NCI-H2029 (cell line): ENCODE measurements around the gene CHRNB1.

Experiments used
- DNase-seq: peaks from one replicate; lab custom pipeline; 2025; lab: John Stamatoyannopoulos, UW

CHRNB1 gene

DNA sequence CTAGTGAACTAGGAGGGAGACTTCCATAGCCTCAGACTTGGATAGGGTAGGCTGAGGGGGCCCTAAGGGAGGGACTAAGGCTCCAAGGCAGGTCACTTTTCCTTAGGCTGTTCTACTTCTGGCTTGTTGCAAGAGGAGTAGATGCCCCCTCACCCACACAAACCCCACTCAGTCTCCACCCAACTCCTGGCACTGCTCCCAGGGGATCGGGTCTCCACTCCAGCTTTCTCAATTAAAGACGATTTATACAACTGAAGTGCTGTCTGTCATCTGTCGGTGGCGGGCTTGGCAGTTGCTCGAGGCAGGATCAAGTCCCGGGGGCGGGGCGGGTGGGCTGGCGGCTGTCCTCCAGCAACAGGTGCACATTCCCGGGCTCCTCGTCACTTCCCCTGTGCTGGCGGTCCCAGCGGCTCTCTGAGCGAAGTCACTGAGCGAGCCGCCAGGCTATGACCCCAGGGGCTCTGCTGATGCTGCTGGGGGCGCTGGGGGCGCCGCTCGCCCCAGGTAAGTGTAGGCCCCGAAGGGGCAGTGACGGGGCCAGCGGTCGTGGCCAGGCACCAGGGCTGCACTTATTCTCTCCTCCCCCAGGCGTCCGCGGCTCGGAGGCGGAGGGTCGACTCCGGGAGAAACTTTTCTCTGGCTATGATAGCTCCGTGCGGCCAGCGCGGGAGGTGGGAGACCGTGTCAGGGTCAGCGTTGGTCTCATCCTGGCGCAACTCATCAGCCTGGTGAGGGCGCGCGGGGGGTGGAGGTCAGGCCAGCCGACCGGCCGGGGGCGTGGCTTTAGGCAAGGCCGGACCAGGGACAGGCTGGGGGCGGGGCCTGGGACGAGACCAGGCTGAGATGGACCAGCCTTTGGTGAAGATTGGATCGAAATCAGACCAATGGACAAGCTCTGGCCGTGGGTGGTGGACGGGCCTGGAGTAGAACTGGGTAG, at the start of gene CHRNB1:
Gene CHRNB1 (plus strand): TSS at position 380 of the 937 bp plus-strand sequence. CDS start 67 bp downstream, at position 447.
- peak; percentile 12 for DNase-seq

DNA sequence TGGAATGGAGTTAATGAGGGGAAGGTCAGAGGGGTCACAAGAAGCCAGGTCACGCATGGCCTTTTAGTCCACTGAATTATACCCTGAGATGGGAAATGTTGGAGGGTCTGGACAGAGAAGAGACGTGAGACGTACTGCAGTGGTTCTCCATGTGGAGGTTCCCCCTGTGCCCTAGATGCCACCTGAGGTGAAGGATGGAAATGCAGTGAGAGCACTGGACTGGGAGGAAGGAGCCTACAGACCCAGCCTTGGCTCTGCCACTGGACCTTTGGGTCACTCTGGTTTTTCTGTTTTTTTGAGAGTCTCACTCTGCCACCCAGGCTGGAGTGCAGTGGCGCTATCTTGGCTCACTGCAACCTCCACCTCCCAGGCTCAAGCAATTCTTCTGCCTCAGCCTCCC, 48.7 kb upstream of the CHRNB1 start:
- DNase-seq = no peak

GRCh38 chr17:7398612-7399011, 46.2 kb upstream of the CHRNB1 start:
- no peak for DNase-seq

DNA sequence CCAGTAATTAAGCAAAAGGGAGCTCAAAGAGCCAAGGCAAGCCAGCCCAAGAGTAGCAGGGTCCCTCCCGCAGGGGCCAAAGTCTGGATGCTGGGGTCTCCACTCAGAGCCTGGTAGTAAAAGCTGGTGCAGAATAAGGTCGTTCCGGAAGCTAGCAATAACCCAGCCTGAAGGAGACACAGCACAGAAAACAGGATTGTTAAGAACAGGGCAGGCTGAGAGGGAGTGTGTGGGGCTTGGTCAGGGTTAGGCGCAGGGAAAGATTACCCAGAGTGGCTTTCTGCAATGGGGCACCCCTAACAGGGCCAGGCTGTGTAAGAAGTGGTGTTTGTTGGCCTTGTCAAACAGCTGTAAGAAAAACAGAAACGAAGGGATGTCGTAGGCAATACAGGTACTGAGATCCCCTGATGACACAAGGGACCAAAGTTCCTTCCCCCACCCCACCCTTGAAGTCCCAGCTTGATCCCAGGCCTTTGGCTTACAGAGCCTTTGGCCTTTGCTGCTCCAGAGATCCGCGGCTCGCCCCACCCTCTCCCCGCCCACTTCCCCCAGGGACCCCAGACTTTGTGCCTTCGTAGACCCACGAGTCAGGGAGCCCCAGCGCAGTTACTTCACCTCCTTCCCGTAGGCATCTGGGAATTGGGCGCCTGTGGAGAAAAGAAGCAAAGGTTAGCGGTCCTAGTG, 41.7 kb upstream of the CHRNB1 start:
- no peak for DNase-seq

DNA sequence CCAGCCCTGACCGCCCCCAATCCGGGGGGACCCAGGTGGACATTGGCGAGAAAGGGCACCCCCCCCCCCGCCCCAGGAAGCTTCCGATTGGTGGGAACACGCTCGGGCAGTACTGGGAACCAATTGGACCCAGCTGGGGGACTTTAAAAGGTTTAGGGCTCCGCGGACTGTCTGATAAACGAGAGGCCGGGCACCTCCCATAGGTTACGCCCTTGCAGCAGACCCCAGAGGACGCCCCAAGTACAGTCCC, 41.2 kb upstream of the CHRNB1 start:
- no peak for DNase-seq

- DNase-seq = peak; percentile 89
Observed at GRCh38 chr17:7403977-7404736, 40.7 kb upstream of the CHRNB1 start, which contains the start of gene TMEM256. Gene TMEM256 (minus strand): TSS chr17:7404097. CDS start chr17:7404084, 13 bp downstream.

DNA sequence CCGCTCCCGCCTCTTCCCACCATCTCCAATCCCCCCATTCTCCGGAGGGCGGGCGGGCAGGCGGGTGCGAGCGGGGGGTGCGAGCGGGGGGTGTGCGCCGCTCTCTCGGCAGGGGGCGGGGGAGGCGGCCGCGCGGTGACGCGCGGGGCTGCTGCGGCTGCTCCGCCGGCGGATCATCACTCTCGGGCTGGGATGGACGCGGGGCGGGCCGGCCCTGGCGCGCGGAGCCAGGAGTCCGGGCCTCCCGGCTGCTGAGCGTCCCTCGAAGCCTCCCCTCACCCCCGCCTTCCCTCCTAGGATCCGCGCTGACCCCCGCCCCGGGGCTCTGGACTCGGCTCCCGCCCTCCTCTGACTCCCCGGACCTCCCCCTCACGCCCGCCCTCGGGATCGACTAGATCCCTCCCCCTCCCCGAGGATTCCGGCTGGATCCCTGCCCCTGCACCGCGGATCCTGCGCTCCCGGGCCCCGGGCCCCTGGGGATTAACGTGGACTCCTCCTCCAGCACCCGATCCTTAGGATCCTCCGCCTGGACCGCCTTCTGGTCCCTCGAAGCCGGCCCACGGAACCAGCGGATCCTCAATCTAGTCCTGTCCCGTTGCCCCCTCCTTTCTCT, 40.0 kb upstream of the CHRNB1 start:
- no peak for DNase-seq

DNA sequence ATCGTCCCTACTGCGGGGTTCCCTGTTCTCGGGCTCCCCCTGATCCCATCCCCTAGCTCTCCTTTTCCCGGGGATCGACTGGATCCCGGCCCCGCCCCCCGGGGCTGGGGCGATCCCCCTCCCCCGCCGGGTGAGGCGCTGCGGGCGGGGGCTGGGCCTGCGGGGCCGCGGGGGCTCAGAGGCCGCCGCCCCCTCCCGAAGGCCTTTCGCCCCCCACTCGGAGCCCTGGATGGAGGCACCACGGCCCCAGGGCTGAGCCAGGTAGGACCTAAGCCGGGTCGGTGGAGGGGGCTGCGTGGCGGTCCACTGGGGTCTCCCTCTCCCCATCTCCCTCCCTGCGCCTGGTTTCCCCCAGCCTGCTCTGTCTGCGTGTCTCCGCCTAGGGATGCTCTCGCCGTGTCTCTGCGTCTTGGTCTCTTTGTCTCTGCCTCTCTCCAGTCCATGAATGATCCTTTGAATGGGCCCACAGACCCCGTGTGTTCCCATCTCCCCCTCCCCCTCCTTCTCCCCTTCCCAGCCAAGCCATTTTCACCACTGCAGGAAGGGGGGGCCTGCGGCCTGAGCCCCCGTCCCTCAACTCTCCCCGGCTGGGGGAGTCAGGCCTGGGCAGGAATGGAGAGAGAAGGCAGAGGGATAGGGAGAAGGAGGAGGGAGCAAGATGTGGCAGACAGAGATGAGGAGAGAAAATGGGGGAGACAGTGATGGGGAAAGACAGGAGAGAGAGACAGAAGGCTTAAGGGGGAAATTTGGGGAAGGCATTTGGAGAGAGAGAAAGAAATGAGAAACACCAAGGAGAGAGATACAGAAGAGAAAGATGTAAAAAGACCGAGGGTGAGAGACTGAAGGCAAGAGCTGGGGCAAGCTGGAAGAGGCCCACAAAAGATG, 39.3 kb upstream of the CHRNB1 start:
- no peak for DNase-seq

GRCh38 chr17:7406235-7406825, 38.5 kb upstream of the CHRNB1 start:
- no peak for DNase-seq

DNA sequence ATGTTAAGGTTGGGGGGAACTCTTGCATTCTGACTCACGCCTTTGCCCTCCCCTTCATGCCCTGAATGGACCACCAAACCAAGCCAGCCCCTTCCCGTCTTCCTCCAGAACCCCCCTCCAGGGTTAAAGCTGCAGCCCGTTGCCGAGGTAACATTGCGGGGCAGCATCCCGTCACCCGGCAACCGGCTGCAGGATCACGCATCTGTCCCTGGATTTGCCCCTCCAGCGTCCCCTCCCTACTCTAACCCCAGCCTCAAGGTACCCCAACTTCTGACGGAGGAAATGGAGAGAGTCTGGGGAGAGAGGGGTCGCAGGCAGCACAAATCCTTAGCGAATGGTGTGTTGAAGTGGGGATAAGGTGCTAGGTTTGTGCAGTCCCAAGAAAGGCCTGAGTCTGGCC, 37.8 kb upstream of the CHRNB1 start:
- no peak for DNase-seq

DNA sequence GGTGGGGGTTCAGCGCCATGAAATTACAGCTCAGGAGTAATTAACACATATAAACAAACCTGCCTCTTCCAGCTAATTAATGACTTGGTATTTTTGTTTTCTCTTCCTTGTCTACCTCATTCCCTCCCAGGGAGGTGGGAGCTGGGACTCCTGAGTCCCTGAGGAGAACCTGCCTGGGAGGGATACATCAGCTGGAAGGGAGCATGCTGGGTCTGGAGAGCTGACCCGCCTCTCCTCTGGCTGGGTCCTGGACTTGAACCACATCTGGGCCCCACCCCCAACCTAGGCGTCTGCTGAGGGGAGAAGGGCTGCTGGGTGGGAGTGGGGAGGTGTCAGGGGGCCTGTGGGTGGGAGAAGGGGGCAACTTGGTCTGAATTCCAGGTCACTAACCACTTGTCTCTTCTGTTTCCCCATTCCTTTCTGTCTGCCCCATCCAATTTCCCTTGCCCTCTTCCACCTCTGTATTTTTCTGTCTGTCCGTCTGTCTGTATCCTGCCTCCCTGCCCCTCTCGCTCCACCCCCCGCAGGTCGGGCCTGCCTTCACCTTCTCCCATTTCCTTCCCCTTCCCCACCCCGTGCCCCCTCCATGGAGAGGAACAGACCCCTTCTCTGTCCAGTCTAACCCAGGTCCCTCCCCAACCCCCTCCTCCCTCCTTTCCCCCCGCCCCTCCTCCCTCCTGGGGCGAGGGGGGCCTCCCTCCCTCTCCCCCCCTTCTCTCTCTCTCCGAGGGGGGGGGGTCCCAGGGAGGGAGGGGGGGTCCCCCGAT, 37.2 kb upstream of the CHRNB1 start, which contains the start of gene NLGN2:
Gene NLGN2 (plus strand): TSS at position 361 of the 767 bp plus-strand sequence. CDS start 411 bp downstream, outside the sequence.
- DNase-seq = no peak

- no peak for DNase-seq
Observed at GRCh38 chr17:7408252-7408727, 36.6 kb upstream of the CHRNB1 start.

DNA sequence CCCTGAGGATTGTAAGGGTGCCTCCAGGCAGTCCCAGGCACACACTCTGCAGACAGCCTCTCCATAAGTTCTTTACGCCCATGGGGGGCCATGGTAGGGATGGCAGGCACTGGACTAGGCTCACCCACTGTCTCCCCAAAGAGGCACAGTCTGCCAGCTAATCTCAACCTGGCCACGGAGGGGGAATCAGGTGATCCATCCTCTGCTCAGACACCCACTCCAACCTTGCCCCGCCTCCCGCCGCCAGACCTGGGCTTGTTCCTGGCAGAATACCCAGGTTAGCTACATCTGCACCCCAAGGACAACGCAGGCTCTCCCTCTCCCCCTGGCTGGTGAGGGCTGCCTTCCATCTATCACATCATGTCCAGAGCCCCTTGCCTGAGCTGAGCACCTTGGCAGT, 36.0 kb upstream of the CHRNB1 start:
- DNase-seq = no peak

DNA sequence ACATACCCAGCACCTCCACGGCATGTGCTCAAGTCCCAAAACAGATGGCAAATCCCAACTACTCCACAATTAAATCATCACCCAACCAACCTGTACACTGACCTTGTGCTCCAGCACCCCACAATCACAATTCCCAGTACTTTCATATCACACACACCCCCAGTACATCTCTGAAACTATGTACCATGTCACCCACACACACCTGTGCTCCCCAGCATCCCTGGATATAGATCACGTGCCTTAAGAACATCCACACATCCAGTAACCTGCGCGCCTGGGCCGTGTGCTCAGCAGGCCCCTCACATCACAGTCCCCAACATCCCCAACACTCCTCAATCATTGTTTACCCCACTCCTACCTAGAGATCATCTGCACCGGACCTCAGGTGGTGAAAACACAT, 35.1 kb upstream of the CHRNB1 start:
- DNase-seq = no peak

DNA sequence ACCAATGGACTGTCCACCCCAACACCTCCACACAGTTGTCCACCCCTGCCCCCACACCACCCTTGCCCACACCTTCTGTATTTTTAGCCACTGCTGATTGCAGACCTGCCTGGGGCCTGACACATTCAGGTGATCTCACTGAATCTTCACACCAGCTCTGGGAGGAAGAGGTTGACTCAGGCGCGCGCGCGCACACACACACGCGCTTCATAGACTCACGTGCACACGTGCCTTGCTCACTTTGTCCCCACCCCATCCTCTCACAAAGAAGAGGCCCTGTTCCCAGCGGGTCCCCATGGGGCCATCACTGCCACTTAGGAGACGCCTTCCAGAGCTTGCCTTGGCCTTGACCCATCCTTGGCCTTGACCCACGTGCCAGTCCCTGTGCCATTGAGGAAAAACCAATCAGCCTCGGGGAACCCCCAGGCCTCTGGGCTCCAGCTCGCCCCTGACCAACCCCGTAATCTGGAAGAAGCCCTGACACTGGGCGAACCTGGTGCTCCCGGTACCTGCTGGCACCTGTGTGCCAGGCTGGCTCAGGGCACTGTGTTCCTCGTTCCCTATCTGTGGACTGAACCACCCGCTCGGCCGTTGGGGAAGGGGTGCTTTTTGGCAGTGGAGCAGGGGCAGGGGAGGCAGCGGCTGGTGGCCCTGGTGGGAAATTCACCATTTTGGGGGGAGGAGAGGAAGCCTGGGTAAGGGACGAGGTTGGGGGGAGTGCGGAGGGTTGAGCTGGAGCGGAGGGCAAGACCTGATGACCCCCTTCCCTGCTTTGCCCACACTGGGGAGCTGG, 34.0 kb upstream of the CHRNB1 start:
- no peak for DNase-seq

DNA sequence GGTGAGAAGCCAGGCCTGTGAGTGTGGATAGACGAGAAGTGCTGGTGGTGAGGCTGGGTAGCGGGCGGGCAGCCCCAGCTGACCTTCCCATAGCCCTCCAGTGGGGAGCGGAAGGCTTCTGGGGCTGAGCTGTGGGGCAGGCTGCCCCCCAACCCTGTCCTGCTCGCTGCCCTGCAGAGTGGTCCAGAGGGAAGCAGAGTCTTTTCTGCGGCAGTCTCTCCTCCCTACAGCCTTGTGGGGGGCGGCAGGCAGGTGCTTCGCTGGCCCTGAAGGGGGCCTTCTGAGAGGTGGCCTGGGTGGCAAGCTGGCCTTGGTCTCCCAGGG, 33.5 kb upstream of the CHRNB1 start:
- no peak for DNase-seq

DNA sequence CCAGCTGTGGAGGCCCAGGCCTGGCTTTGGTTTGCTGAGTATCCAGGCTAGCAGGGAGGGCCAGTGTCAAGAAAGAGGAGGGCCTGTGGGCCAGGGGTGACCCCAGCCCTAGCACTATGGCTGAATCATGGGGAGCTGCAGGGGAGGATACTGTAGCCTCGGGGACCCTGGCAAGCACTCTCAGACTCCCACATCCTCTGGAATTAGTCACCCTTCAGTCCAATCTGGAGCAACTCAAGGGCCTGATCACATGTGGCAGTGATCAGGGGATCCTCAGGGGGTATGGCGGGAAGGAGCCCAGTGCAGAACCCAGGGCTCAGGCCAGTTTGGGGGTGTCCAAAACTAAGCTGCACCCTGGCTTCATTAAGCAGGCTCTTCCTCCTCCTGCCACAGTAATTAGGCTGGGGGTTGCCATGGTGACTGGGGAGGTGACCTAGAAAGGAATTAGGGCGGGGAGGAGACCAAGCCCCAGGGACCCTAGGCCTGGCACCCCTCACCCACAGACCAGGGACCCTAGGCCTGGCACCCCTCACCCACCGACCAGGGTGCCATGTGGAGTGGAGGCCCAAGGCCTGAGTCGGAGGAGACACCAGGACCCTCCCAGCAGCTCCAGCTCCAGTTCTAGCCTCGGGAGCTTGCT, 31.4 kb upstream of the CHRNB1 start:
- no peak for DNase-seq

DNA sequence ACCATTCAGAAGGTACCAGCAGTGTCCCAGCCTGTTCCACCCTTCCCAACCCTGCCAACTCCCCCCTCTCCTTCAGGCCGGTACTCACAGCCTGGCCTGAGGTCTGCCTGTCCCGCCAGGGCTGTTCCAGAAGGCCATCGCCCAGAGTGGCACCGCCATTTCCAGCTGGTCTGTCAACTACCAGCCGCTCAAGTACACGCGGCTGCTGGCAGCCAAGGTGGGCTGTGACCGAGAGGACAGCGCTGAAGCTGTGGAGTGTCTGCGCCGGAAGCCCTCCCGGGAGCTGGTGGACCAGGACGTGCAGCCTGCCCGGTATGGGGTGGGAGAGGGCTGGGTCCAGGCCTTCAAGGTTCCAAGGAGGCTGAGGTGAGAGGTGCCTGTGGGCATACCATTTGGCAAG, 30.0 kb upstream of the CHRNB1 start:
- no peak for DNase-seq

GRCh38 chr17:7415784-7416183, 29.1 kb upstream of the CHRNB1 start:
- DNase-seq = no peak
